ENCODE data around the gene MSH2. TPM values are rescaled to one million over a fixed set of nuclear protein-coding genes. Genes with fewer than 3 reads are reported as not detected.
"Not testable (repeated sequence)": the region's sequence is repeated elsewhere in the genome, so short reads cannot be mapped to it uniquely, and the experiment has no call there.

The MSH2 gene
- total and polyA plus RNA-seq, 2 of the 13 experiments (the other 11 are each of a cell fraction or from before 2014, with no cell fraction given): 19.9 to 76.3 TPM

DNA sequence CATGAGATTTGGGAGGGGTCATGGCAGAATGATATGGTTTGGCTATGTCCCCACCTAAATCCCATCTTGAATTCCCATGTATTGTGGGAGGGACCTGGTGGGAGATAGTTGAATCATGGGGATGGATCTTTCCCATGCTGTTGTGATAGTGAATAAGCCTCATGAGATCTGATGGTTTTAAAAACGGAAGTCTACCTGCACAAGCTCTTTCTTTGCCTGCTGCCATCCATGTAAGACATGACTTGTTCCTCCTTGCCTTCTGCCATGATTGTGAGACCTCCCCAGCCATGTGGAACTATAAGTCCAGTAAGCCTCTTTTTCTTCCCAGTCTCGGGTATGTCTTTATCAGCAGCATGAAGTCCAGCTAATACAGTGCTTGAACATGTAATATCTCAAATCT, 5.0 kb downstream of the MSH2 start:
- FAIRE-seq; H3K27me3 ChIP-seq (ENCODE audit: control insufficient read depth in 1 of 2, insufficient read depth in 2 of 2, low read length in 2 of 2); CTCF ChIA-PET (ENCODE audit: low intra/inter-chr PET ratio, low total read pairs); DNase-seq (ENCODE audit: low spot score); BruUV-seq (replicated peaks); intact Hi-C loops (cut with micrococcal nuclease; ENCODE audit: unreplicated experiment); H2AFZ ChIP-seq (ENCODE audit: low read length); ATAC-seq; H3K27ac ChIP-seq (ENCODE audit: extremely low read length, insufficient read depth, low read length); H4K20me1 ChIP-seq (ENCODE audit: insufficient read depth, low read length); in situ Hi-C loops (cut with HindIII; ENCODE audit: extremely low pct_ligation_motif_present, low pct_unique_long_range_greater_than_20kb); H3K4me3 ChIP-seq (replicated peaks in 1 of 3; ENCODE audit: insufficient read depth in 1 of 3, low read depth in 2 of 3, low read length in 3 of 3); H3K9ac ChIP-seq (ENCODE audit: insufficient read depth, low read depth, low read length); H3K4me2 ChIP-seq (ENCODE audit: low read depth, low read length); H3K9me3 ChIP-seq (ENCODE audit: low read length): not testable (repeated sequence)
- peaks cover 38% of the 10 kb centered on the region for H3K4me1 ChIP-seq (ENCODE audit: insufficient read depth, low read length)
- peak; percentile 80; the same call in 1 of the 2 replicates for TF ChIP-seq ZNF431 (CRISPR knock-in tag; IDR thresholded peaks at IDR 0.05; ENCODE audit: borderline replicate concordance, low read depth)
- H3K79me2 ChIP-seq (ENCODE audit: insufficient read depth, low read length): peaks cover 52% of the 10 kb centered on the region
- H3K36me3 ChIP-seq (replicated peaks in 1 of 2; ENCODE audit: control insufficient read depth in 1 of 2, insufficient read depth in 2 of 2, low read length in 2 of 2): peaks cover 4 to 41% of the 10 kb centered on the region in 2 experiments
- POLR2A ChIA-PET: interaction anchor here (1.6 kb wide), 1 partner anchor 63 kb away, joined by 4 read pairs; no protein-coding TSS in a partner anchor
- WGBS (ENCODE audit: low lambda C conversion rate): 91% methylated on average over 2 of the region's 2 CpGs

GRCh38 chr2:47414682-47415458, 11.9 kb downstream of the MSH2 start:
- Histone ChIP-seq H3K79me2 (ENCODE audit: insufficient read depth, low read length) (no peaks in the 10 kb centered on the region), H3K36me3 (replicated peaks in 1 of 2; ENCODE audit: control insufficient read depth in 1 of 2, insufficient read depth in 2 of 2, low read length in 2 of 2) (peaks cover 16 to 83% of the 10 kb centered on the region in 2 experiments), H3K4me3 (replicated peaks in 1 of 3; ENCODE audit: insufficient read depth in 1 of 3, low read depth in 2 of 3, low read length in 3 of 3) (no peak overlapping the region), H4K20me1 (ENCODE audit: insufficient read depth, low read length) (no peaks in the 10 kb centered on the region), H3K4me2 (ENCODE audit: low read depth, low read length) (no peak overlapping the region), H3K9ac (ENCODE audit: insufficient read depth, low read depth, low read length) (no peak overlapping the region), H3K9me3 (ENCODE audit: low read length) (no peaks in the 10 kb centered on the region), H2AFZ (ENCODE audit: low read length) (no peak overlapping the region), H3K27ac (ENCODE audit: extremely low read length, insufficient read depth, low read length) (no peak overlapping the region), H3K4me1 (ENCODE audit: insufficient read depth, low read length) (no peaks in the 10 kb centered on the region), H3K27me3 (ENCODE audit: control insufficient read depth in 1 of 2, insufficient read depth in 2 of 2, low read length in 2 of 2) (no peaks in the 10 kb centered on the region)
- TF ChIP-seq ZBTB7A (CRISPR knock-in tag; IDR thresholded peaks at IDR 0.05) (no peak), SSRP1 (CRISPR knock-in tag; IDR thresholded peaks at IDR 0.05) (no peak), ZNF616 (CRISPR knock-in tag; IDR thresholded peaks at IDR 0.05; ENCODE audit: low read depth) (no peak)
- 98% methylated on average over 7 of the region's 7 CpGs for WGBS (ENCODE audit: low lambda C conversion rate)
- POLR2A ChIA-PET: interaction anchor here (1.4 kb wide), 1 partner anchor 12 kb away, joined by 3 read pairs; the partner anchor contains the start of gene MSH2
- ATAC-seq (no peak; the same call in 1 of the 3 replicates), DNase-seq (ENCODE audit: low spot score) (no peak), FAIRE-seq (no peak)
- no TSS peak for BruUV-seq (replicated peaks)
- intact Hi-C loops (cut with micrococcal nuclease; ENCODE audit: unreplicated experiment) (no loop called here), in situ Hi-C loops (cut with HindIII; ENCODE audit: extremely low pct_ligation_motif_present, low pct_unique_long_range_greater_than_20kb) (no loop called here)
- CTCF ChIA-PET (ENCODE audit: low intra/inter-chr PET ratio, low total read pairs): no interaction called here
